GM12892 (cell line): ENCODE results near the gene PCBD2.

Experiments
- DNase-seq: peaks from one replicate; pipeline ENCODE4 v3.0.0; 2011; ENCODE audit not compliant: insufficient read length
- FAIRE-seq: peaks from 2 replicates; lab custom pipeline; 2011; peaks lifted over from hg19 to GRCh38; lab: Jason Lieb, UNC
- POLR2A ChIP-seq: IDR thresholded peaks from 2 replicates; pipeline ENCODE4 v1.6.1; 2011; ENCODE audit warnings: low read depth, low read length, control low read depth
- POLR2AphosphoS5 ChIP-seq: IDR thresholded peaks from 2 replicates; pipeline ENCODE4 v1.6.1; 2011; ENCODE audit warnings: low read depth, low read length, control low read depth
- TAF1 ChIP-seq: IDR thresholded peaks from 2 replicates; pipeline ENCODE4 v1.6.1; 2011; ENCODE audit warnings: low read depth, mild to moderate bottlenecking, control low read depth, low read length, borderline replicate concordance

PCBD2 gene

DNA sequence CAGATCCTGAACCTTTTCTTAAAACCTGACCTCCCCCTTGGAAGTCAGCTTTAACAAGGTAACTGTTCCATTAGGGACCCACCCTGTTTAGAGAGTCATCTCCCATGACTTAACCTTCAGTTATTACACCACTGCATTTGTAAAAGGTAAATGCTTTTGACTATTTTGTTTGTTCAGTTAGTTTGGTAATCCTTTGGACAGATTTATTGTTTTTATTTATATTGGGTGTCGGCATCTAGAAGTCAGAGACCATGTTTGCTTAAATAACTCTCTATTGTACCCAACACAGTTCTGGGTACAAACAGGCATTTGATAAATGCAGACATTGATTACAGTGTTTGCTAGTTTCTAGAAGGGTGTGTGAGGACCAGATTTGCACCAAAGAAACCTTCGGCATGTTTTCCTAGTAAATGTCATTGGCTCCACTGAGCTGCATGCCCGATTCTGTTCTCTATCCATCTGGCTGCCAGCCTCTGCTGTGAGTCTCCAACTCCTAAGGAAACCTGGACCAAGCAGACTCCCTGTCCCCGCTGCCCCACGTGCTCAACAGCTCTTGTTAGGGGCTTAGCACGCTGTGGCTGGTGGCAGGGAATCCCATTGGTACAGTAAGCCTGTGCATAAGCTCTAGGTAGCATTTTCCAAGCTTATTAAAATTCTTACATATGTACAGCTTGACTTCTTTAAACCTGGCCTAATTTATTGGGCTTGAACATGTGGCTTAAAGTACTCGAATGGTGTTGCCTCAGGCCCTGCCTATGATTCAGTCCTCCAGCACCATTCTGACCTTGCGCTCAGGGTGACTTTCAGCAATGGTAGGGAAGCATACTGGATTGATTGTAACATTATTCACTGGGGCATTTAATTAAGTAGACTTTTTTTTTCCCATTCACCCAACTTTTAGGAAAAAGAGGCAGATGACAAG is 6.6 kb downstream of the PCBD2 start:
- no peak for FAIRE-seq
- no peak for TF ChIP-seq POLR2A

DNA sequence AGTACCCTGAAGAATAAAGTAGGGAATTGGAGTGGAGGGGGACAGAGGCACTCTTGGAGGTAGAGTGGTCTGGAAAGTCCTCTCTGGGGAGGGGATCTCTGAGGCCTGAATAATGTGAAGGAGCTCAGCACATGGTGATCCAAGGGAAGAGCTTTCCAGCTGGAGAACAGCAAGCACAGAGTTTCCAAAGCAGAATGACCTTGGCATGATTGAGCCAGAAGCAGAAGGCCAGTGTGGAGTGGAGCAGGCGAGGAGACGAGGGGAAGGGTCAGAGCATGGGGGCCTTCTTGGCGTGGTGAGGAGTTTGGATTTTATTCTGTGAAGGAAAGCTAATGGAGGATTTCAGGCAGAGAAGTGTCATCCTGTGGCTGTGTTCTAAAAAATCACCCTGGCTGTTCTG is 8.3 kb downstream of the PCBD2 start:
- TF ChIP-seq TAF1 (no peak), POLR2A (no peak), POLR2AphosphoS5 (no peak)
- DNase-seq (no peak), FAIRE-seq (no peak)

More for the DNA sequence above, 6.6 kb downstream of the PCBD2 start:
- no peak for DNase-seq

- no peak for FAIRE-seq
- DNase-seq = no peak
- no peak for TF ChIP-seq POLR2AphosphoS5
- TF ChIP-seq TAF1 = no peak
- TF ChIP-seq POLR2A = no peak
Measured at GRCh38 chr5:134913795-134914194, 8.9 kb downstream of the PCBD2 start.

- TF ChIP-seq POLR2A (no peak), POLR2AphosphoS5 (no peak), TAF1 (no peak)
- DNase-seq (no peak), FAIRE-seq (no peak)
Measured at GRCh38 chr5:134917070-134917815, 12.3 kb downstream of the PCBD2 start.

GRCh38 chr5:134918861-134919260 is 13.9 kb downstream of the PCBD2 start:
- DNase-seq (no peak), FAIRE-seq (no peak)
- TF ChIP-seq POLR2AphosphoS5 (no peak), TAF1 (no peak), POLR2A (no peak)

DNA sequence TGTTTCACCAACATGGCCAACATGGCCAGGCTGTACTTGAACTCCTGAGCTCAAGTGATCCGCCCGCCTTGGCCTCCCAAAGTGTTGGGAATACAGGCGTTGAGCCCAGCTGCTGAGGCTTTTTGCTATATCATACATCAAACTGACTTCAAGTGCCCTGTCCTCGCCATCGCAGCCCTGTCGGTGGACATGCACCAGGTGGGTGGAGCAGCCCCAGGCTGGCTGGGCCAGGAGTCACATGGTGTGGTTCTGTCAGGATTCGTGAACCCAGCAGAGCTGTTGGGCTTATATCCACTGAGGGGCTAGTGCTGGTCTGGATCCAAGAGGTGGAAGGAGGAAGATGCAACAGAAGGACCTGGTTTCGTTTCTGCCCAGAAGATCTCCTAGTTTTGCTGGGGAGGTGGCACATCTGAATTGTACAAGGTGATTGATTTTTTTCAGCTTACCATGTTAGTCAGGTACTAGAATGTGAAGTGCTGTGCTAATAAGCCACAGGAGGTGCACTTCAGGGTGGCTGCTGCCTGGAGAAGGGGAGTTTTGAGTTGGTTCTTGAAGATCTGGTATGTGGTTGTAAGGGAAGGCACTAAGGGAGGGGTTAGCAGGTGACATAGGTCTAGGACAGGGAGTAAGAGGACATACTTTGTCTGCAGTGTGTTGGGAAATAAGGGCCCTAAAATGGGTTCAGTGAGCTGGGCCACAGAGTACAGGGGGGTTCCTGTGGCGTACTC is 16.1 kb downstream of the PCBD2 start:
- TF ChIP-seq POLR2AphosphoS5 = no peak
- no peak for TF ChIP-seq POLR2A
- TF ChIP-seq TAF1 = no peak
- DNase-seq = no peak
- FAIRE-seq = no peak

DNA sequence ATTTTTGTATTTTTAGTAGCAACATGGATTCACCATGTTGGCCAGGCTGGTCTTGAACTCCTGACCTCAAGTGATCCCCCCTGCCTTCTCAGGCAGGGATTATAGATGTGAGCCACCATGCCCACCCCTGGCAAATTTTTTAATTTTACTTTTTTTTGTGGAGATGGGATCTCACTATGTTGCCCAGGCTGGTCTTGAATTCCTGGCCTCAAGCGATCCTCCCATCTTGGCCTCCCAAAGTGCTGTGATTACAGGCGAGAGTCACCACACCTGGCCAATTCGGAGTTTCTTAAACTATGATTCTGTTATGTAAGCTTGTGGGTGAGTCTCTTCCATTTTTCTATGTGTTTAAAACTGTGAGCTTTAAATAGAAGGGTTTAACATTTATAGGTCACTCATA is 27.6 kb downstream of the PCBD2 start:
- no peak for FAIRE-seq
- no peak for DNase-seq
- TF ChIP-seq POLR2A = no peak
- TF ChIP-seq POLR2AphosphoS5 = no peak
- TF ChIP-seq TAF1 = no peak

GRCh38 chr5:134934202-134934601 is 29.3 kb downstream of the PCBD2 start:
- TF ChIP-seq TAF1 (no peak), POLR2A (no peak), POLR2AphosphoS5 (no peak)
- DNase-seq (no peak), FAIRE-seq (no peak)

DNA sequence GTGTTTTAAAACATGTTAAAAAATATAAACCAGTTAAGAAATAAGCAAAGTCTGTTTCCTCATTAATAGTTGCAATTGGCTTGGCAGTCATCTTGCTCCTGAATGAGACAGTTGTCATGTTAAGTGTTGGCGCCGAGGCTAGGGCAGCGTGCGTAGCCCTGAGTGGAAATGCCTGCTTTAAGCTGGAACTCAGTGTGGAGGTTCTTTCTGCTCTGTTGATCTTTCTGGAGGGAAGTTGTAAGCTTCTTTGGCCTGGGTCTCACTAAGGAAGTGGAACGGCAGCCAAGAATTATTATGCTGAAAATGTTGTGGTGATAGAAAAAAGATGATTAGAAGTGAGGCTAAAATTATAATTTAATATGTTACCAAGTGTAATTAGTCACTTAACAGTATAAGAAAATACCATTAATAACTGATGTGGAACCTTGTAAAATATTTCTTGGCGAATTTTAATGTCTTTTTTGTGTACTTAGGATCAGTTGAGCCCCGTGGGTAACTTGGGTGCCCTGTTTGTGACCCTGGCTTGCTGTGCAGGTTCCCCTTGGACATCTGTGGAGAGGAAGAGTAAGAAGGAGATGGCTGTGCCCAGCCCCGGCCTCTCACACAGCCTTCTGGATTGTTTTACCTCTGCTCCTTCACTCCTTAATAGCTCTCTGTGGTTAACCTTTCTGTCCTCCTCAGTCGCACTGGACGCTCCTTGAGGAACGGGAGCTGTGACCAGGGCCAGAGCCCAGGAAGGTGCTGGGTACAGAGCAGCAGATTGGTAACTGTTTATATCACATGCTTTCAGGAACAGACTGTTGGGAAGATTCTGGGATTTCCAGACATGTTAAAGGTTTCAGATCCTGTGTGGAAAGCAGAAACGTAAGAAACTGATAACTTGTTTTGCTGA is 31.0 kb downstream of the PCBD2 start:
- DNase-seq (no peak), FAIRE-seq (no peak)
- TF ChIP-seq POLR2AphosphoS5 = no peak
- TF ChIP-seq POLR2A = no peak
- TF ChIP-seq TAF1 = no peak

- DNase-seq = no peak
Measured at GRCh38 chr5:134937526-134937925, 32.6 kb downstream of the PCBD2 start.

More at GRCh38 chr5:134937526-134937925, 32.6 kb downstream of the PCBD2 start:
- TF ChIP-seq TAF1 = no peak
- no peak for TF ChIP-seq POLR2A
- TF ChIP-seq POLR2AphosphoS5 = no peak
- peak; percentile 27 for FAIRE-seq
